NCI-H524 (cell line): Measurements from ENCODE around the gene GAPDHS.
A peak's percentile ranks its signal among the peaks of the same experiment; 100 is the strongest.

ENCODE experiments used
- DNase-seq, 2 experiments: peaks; one replicate each; lab custom pipeline; 2025; lab: John Stamatoyannopoulos, UW

The GAPDHS gene

GRCh38 chr19:35510626-35510964, 22.7 kb upstream of the GAPDHS start:
- no peak for DNase-seq

- no peak for DNase-seq
Measured at GRCh38 chr19:35511337-35511736, 21.9 kb upstream of the GAPDHS start.

- DNase-seq, result peak in 1 of 2 experiments; percentile 34
Measured at GRCh38 chr19:35512831-35513627, 20.2 kb upstream of the GAPDHS start.

- no peak for DNase-seq
Measured at GRCh38 chr19:35513628-35514281, 19.5 kb upstream of the GAPDHS start, which contains the start of gene DMKN. TSS of gene DMKN (minus strand) at chr19:35513649. CDS start at chr19:35513475, 174 bp downstream.

- DNase-seq, result no peak
Measured at GRCh38 chr19:35514282-35514809, 18.9 kb upstream of the GAPDHS start.

GRCh38 chr19:35516310-35516709, 16.9 kb upstream of the GAPDHS start:
- DNase-seq, result no peak

- DNase-seq, result no peak
Measured at GRCh38 chr19:35517342-35517741, 15.9 kb upstream of the GAPDHS start.

GRCh38 chr19:35518313-35518712, 14.9 kb upstream of the GAPDHS start:
- DNase-seq, result no peak

GRCh38 chr19:35519291-35519690, 14.0 kb upstream of the GAPDHS start:
- DNase-seq, result no peak

GRCh38 chr19:35521124-35521743, 12.0 kb upstream of the GAPDHS start:
- DNase-seq, result no peak

- DNase-seq, result no peak
Measured at GRCh38 chr19:35522745-35523327, 10.4 kb upstream of the GAPDHS start.

- no peak for DNase-seq
Measured at GRCh38 chr19:35524181-35524837, 8.9 kb upstream of the GAPDHS start.

GRCh38 chr19:35525873-35526272, 7.4 kb upstream of the GAPDHS start:
- DNase-seq, result no peak

GRCh38 chr19:35528218-35529038, 4.8 kb upstream of the GAPDHS start, which contains the start of gene SBSN:
TSS of gene SBSN (minus strand) at chr19:35528311. CDS start at chr19:35528281, 30 bp downstream.
- no peak for DNase-seq

- no peak for DNase-seq
Measured at GRCh38 chr19:35529241-35530218, 3.7 kb upstream of the GAPDHS start.

- DNase-seq, result no peak
Measured at GRCh38 chr19:35531291-35531690, 2.0 kb upstream of the GAPDHS start.

GRCh38 chr19:35533822-35534392, 651 bp downstream of the GAPDHS start:
- DNase-seq, result no peak

- DNase-seq, result no peak
Measured at GRCh38 chr19:35534803-35535480, 1.7 kb downstream of the GAPDHS start.

GRCh38 chr19:35539314-35539713, 6.1 kb downstream of the GAPDHS start:
- DNase-seq, result no peak
